ENCODE results near the gene FBXO34.

The FBXO34 gene

DNA sequence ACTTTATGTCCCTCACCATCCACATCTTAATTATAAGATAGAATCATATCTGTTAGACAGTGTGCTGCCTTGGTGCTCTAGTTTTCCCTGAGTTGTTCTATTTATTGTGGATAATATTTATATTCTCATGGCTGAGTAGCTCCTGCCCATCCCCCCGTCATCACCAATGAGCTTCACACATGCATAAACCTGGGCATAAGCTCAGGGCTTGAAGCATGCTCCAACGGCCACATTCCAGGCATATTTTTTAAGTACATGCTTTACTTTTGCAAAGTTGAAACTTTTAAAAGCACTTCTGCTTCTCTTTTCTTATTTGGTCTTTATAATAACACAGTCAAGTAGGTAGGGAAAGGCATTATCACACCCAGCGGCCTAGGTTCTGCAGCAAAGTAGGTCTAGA lies 3.4 kb upstream of the FBXO34 start:
- in situ Hi-C loops (cut with HindIII; ENCODE audit: low sequenced_read_pairs), result no loop called here

GRCh38 chr14:55271572-55272298 lies 514 bp downstream of the FBXO34 start:
- peak; percentile 77 for DNase-seq (ENCODE audit: low read depth, low spot score)
- TF ChIP-seq CTCF (IDR thresholded peaks at IDR 0.05; ENCODE audit: low read depth, low read length), result no peak
- H3K4me3 ChIP-seq (ENCODE audit: low read depth, low read length), result peak overlapping the region; percentile 97
- in situ Hi-C loops (cut with HindIII; ENCODE audit: low sequenced_read_pairs), result no loop called here

More for the DNA sequence above, 3.4 kb upstream of the FBXO34 start:
- no peak for TF ChIP-seq CTCF (IDR thresholded peaks at IDR 0.05; ENCODE audit: low read depth, low read length)
- no peak overlapping the region for H3K4me3 ChIP-seq (ENCODE audit: low read depth, low read length)
- DNase-seq (ENCODE audit: low read depth, low spot score), result no peak

- no peak for DNase-seq (ENCODE audit: low read depth, low spot score)
- in situ Hi-C loops (cut with HindIII; ENCODE audit: low sequenced_read_pairs), result no loop called here
- H3K4me3 ChIP-seq (ENCODE audit: low read depth, low read length), result peak overlapping the region; percentile 97
- no peak for TF ChIP-seq CTCF (IDR thresholded peaks at IDR 0.05; ENCODE audit: low read depth, low read length)
Observed at GRCh38 chr14:55272387-55272786, 1.2 kb downstream of the FBXO34 start.

DNA sequence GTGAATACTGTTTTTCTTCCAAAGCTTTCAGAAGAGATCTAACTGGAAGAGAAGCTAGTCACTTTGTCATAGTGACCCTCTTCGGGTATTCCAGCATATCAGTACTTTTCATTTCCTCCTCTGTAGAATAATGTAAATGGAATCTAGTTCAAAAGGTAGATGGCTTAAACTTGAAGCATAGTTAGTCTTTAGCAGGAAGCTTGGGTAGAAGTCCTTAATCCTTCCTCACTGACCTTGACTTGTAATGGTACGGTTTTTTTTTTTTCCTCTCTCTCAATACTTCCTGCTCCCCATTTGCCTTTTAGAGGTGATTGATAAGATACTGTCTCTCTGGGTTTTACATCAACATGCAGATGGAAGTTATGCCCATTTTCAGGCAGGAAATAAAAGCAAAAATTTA lies 1.7 kb downstream of the FBXO34 start:
- no peak for TF ChIP-seq CTCF (IDR thresholded peaks at IDR 0.05; ENCODE audit: low read depth, low read length)
- in situ Hi-C loops (cut with HindIII; ENCODE audit: low sequenced_read_pairs), result no loop called here
- no peak overlapping the region for H3K4me3 ChIP-seq (ENCODE audit: low read depth, low read length)
- DNase-seq (ENCODE audit: low read depth, low spot score), result no peak

- no peak for DNase-seq (ENCODE audit: low read depth, low spot score)
- in situ Hi-C loops (cut with HindIII; ENCODE audit: low sequenced_read_pairs), result no loop called here
- no peak for TF ChIP-seq CTCF (IDR thresholded peaks at IDR 0.05; ENCODE audit: low read depth, low read length)
- no peak overlapping the region for H3K4me3 ChIP-seq (ENCODE audit: low read depth, low read length)
Observed at GRCh38 chr14:55274146-55274545, 2.9 kb downstream of the FBXO34 start.

DNA sequence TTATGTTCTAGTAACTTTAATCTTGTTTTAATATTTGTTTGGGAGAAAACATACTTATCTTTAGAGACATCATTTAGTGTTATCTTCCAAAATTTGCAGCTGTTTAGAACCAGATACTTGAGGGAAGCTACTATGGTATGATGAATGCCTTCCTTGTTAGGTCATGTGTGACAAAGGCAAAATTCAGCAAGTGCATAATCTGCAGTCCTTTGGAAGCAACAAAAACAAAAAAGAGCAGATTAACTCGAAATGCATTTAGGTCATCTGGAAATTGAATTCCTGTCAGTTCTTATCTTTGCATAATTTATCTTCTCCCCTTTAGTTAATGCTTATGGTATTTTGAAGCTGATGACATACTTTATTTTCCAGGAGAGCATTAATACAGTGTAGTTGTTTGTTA lies 3.5 kb downstream of the FBXO34 start:
- in situ Hi-C loops (cut with HindIII; ENCODE audit: low sequenced_read_pairs), result no loop called here
- no peak for TF ChIP-seq CTCF (IDR thresholded peaks at IDR 0.05; ENCODE audit: low read depth, low read length)
- no peak overlapping the region for H3K4me3 ChIP-seq (ENCODE audit: low read depth, low read length)
- peak; percentile 17 for DNase-seq (ENCODE audit: low read depth, low spot score)
